Endothelial cell of umbilical vein (primary cell): Measurements from ENCODE around the gene SNCA.

Experiments used
- CTCF ChIP-seq, 2 donors: IDR thresholded peaks; 1 replicate in 1 of 2; 2 replicates in 1 of 2; pipeline ENCODE4 v1.5.1; 2011; ENCODE audit warnings: low read length in 2 of 2, mild to moderate bottlenecking in 2 of 2, moderate library complexity in 2 of 2, control low read depth in 1 of 2, inconsistent platforms in 1 of 2, low read depth in 1 of 2; ENCODE audit not compliant: insufficient read depth in 1 of 2; ENCODE audit errors: extremely low read depth in 1 of 2
- EZH2 ChIP-seq: IDR thresholded peaks from 2 replicates; pipeline ENCODE4 v1.6.1; 2012; ENCODE audit warnings: borderline replicate concordance, low read depth, mild to moderate bottlenecking, moderate library complexity, low read length, inconsistent platforms; ENCODE audit not compliant: severe bottlenecking
- FOS ChIP-seq: IDR thresholded peaks from 2 replicates; pipeline ENCODE4 v1.6.1; 2011; ENCODE audit warnings: mild to moderate bottlenecking, low read length, moderate library complexity, borderline replicate concordance; ENCODE audit not compliant: insufficient read depth
- GATA2 ChIP-seq: IDR thresholded peaks from 2 replicates; pipeline ENCODE4 v1.7.0; 2011; ENCODE audit warnings: low read depth, mild to moderate bottlenecking, moderate library complexity, mixed read lengths, low read length; ENCODE audit not compliant: insufficient read length, insufficient read depth
- JUN ChIP-seq: IDR thresholded peaks from 2 replicates; pipeline ENCODE4 v1.6.1; 2011; ENCODE audit warnings: borderline replicate concordance, low read depth; ENCODE audit not compliant: insufficient read length, insufficient read depth
- MAX ChIP-seq: IDR thresholded peaks from 2 replicates; pipeline ENCODE4 v1.6.1; 2011; ENCODE audit not compliant: insufficient read depth, insufficient read length
- POLR2A ChIP-seq: IDR thresholded peaks from 2 replicates; pipeline ENCODE4 v1.6.1; 2012; ENCODE audit warnings: low read depth, mild to moderate bottlenecking, control low read depth, low read length
- POLR2AphosphoS5 ChIP-seq: IDR thresholded peaks from 2 replicates; pipeline ENCODE4 v1.6.1; 2012; ENCODE audit warnings: low read depth, mild to moderate bottlenecking, control low read depth, low read length, moderate library complexity; ENCODE audit not compliant: insufficient read depth

GRCh38 chr4:89737888-89738287, 99.1 kb downstream of the SNCA start:
- no peak for TF ChIP-seq EZH2
- no peak for TF ChIP-seq CTCF (IDR thresholded peaks at IDR 0.05; ENCODE audit: extremely low read depth in 1 of 2, insufficient read depth in 1 of 2, low read depth in 1 of 2, low read length in 2 of 2)
- no peak for TF ChIP-seq POLR2A
- TF ChIP-seq MAX: no peak
- peak; percentile 55 for TF ChIP-seq POLR2AphosphoS5
- TF ChIP-seq GATA2: no peak
- peak; percentile 71 for TF ChIP-seq JUN
- peak; percentile 51 for TF ChIP-seq FOS
